WTC11 (cell line): ENCODE measurements around the gene ALK. TPM values are rescaled to one million over a fixed set of nuclear protein-coding genes. Genes with fewer than 3 reads are reported as not detected.

Experiments used
- ATAC-seq: fragments of 200-7000 bp; cut with Tn5 transposase; 2 replicates; pipeline ENCODE4 v1.10.0; 2021; ENCODE audit warnings: mild to moderate bottlenecking, moderate library complexity
- CTCF ChIA-PET: fragments of 300-600 bp; sonication (Branson Sonifier 250); formaldehyde crosslinking; loops from one replicate; lab custom pipeline; 2021; ENCODE audit warnings: antibody characterized with exemption; lab: Charles Lee
- POLR2A ChIA-PET: fragments of 350-600 bp; sonication (Branson Sonifier 250); formaldehyde crosslinking; loops from one replicate; lab custom pipeline; 2021; ENCODE audit warnings: antibody characterized with exemption; lab: Charles Lee
- DNase-seq: peaks from one replicate; pipeline ENCODE4 v3.0.0; 2021; ENCODE audit warnings: low spot score
- H3K27ac Mint-ChIP-seq: 2 replicates; pipeline ENCODE4 v1.8.0; 2021; ENCODE audit warnings: mixed read lengths
- H3K27me3 Mint-ChIP-seq: 2 replicates; pipeline ENCODE4 v1.8.0; 2021; ENCODE audit warnings: low read depth, mild to moderate bottlenecking, moderate library complexity, mixed read lengths
- H3K36me3 Mint-ChIP-seq: 2 replicates; pipeline ENCODE4 v1.8.0; 2021; ENCODE audit warnings: mixed read lengths
- H3K4me1 Mint-ChIP-seq: 2 replicates; pipeline ENCODE4 v1.8.0; 2022; ENCODE audit warnings: mixed read lengths
- H3K4me3 Mint-ChIP-seq: 2 replicates; pipeline ENCODE4 v1.8.0; 2021; ENCODE audit warnings: mild to moderate bottlenecking, moderate library complexity, mixed read lengths
- H3K9me3 Mint-ChIP-seq: 2 replicates; pipeline ENCODE4 v1.8.0; 2021; ENCODE audit warnings: mixed read lengths
- AR ChIP-seq: fragments of 250-450 bp; sonication (Bioruptor Pico); IDR thresholded peaks from 2 replicates; pipeline ENCODE4 v1.9.0; 2021; ENCODE audit warnings: mild to moderate bottlenecking
- ATF2 ChIP-seq: sonication (generic); formaldehyde crosslinking; IDR thresholded peaks from 2 replicates; pipeline ENCODE4 v1.8.1; 2022; ENCODE audit warnings: low read depth, missing genetic modification reagents, borderline replicate concordance
- ATF3 ChIP-seq: sonication (generic); formaldehyde crosslinking; conservative IDR thresholded peaks from 2 replicates; pipeline ENCODE4 v1.8.1; 2022; ENCODE audit warnings: mild to moderate bottlenecking, missing genetic modification reagents
- CBFB ChIP-seq: sonication (generic); formaldehyde crosslinking; IDR thresholded peaks from 2 replicates; pipeline ENCODE4 v1.8.1; 2022; ENCODE audit warnings: mild to moderate bottlenecking, low read depth, missing genetic modification reagents
- CTCF ChIP-seq: fragments of 200-600 bp; IDR thresholded peaks from 2 replicates; pipeline ENCODE4 v1.8.0; 2022; ENCODE audit warnings: antibody characterized with exemption
- EMX1 ChIP-seq: fragments of 250-450 bp; sonication (Bioruptor Pico); IDR thresholded peaks from 2 replicates; pipeline ENCODE4 v1.8.0; 2021; ENCODE audit warnings: mild to moderate bottlenecking
- ESRRA ChIP-seq: sonication (generic); formaldehyde crosslinking; IDR thresholded peaks from 2 replicates; pipeline ENCODE4 v1.8.1; 2022; ENCODE audit warnings: mild to moderate bottlenecking, missing genetic modification reagents, borderline replicate concordance
- FOXK1 ChIP-seq: sonication (generic); formaldehyde crosslinking; IDR thresholded peaks from 2 replicates; pipeline ENCODE4 v1.8.0; 2022; ENCODE audit warnings: mild to moderate bottlenecking, moderate library complexity, missing genetic modification reagents
- GABPB1 ChIP-seq: sonication (generic); formaldehyde crosslinking; IDR thresholded peaks from 2 replicates; pipeline ENCODE4 v1.8.1; 2023; ENCODE audit warnings: mild to moderate bottlenecking, missing genetic modification reagents
- GTF2I ChIP-seq: fragments of 250-450 bp; sonication (Bioruptor Pico); conservative IDR thresholded peaks from 2 replicates; pipeline ENCODE4 v1.4.0; 2021; ENCODE audit warnings: mild to moderate bottlenecking
- JUN ChIP-seq: sonication (generic); formaldehyde crosslinking; IDR thresholded peaks from 2 replicates; pipeline ENCODE4 v1.8.0; 2023; ENCODE audit warnings: mild to moderate bottlenecking, missing genetic modification reagents
- KAT7 ChIP-seq: sonication (generic); formaldehyde crosslinking; IDR thresholded peaks from 2 replicates; pipeline ENCODE4 v1.8.1; 2023; ENCODE audit warnings: missing genetic modification reagents, mild to moderate bottlenecking, borderline replicate concordance
- MYBL2 ChIP-seq: sonication (generic); formaldehyde crosslinking; IDR thresholded peaks from 2 replicates; pipeline ENCODE4 v1.8.1; 2023; ENCODE audit warnings: mild to moderate bottlenecking, moderate library complexity, missing genetic modification reagents
- NR2C2 ChIP-seq: sonication (generic); formaldehyde crosslinking; IDR thresholded peaks from 2 replicates; pipeline ENCODE4 v1.8.0; 2022; ENCODE audit warnings: mild to moderate bottlenecking, missing genetic modification reagents
- RORB ChIP-seq: fragments of 250-450 bp; sonication (Bioruptor Pico); IDR thresholded peaks from 2 replicates; pipeline ENCODE4 v1.9.0; 2021; ENCODE audit warnings: mild to moderate bottlenecking
- SMAD4 ChIP-seq: sonication (generic); formaldehyde crosslinking; IDR thresholded peaks from 2 replicates; pipeline ENCODE4 v1.8.0; 2022; ENCODE audit warnings: mild to moderate bottlenecking, missing genetic modification reagents
- SOX15 ChIP-seq: fragments of 250-450 bp; sonication (Bioruptor Pico); IDR thresholded peaks from 2 replicates; pipeline ENCODE4 v1.9.0; 2021; ENCODE audit warnings: mild to moderate bottlenecking
- ZNF121 ChIP-seq: sonication (generic); formaldehyde crosslinking; IDR thresholded peaks from 2 replicates; pipeline ENCODE4 v1.8.0; 2023; ENCODE audit warnings: missing genetic modification reagents
- ZNF219 ChIP-seq: sonication (generic); formaldehyde crosslinking; IDR thresholded peaks from 2 replicates; pipeline ENCODE4 v1.8.0; 2023; ENCODE audit warnings: missing genetic modification reagents, mild to moderate bottlenecking, borderline replicate concordance
- ZNF232 ChIP-seq: sonication (generic); formaldehyde crosslinking; IDR thresholded peaks from 2 replicates; pipeline ENCODE4 v1.8.0; 2022; ENCODE audit warnings: mild to moderate bottlenecking, missing genetic modification reagents
- ZNF416 ChIP-seq: fragments of 250-450 bp; sonication (Bioruptor Pico); IDR thresholded peaks from 2 replicates; pipeline ENCODE4 v1.9.0; 2021; ENCODE audit warnings: mild to moderate bottlenecking, inconsistent platforms
- total RNA-seq: library from RNA; stranded (reverse); gene quantifications from 3 replicates; pipeline ENCODE4 v1.2.3, GENCODE V29; 2021
- TF ChIP-seq, protein P1 (sequence below): sonication (generic); formaldehyde crosslinking; IDR thresholded peaks from 2 replicates; pipeline ENCODE4 v1.8.0; 2023; ENCODE audit warnings: missing genetic modification reagents, mild to moderate bottlenecking, borderline replicate concordance
- TF ChIP-seq, protein P2 (sequence below): sonication (generic); formaldehyde crosslinking; IDR thresholded peaks from 2 replicates; pipeline ENCODE4 v1.8.1; 2023; ENCODE audit warnings: mild to moderate bottlenecking, missing genetic modification reagents, moderate library complexity

Gene ALK
- total RNA-seq, 1 experiment from 2014 or later: not detected

DNA sequence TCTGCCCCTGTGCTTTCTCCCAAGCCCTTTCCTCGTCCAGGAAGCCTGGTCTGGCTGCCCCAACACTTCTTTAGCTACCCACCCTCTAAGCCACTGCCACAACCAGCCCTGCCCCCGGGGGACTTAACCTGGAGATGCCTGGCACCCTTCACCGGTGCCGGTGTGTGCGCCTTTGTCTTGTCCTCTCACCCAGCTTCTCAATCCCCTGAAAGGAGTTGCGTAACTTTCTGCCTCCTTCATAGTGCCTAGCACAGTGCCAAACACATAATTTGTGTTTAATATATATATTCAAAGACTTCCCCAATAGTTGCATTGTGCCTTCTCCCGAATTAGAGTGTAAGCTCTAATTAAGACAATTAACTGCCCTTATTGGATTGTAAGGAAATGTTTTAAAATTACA is 70.6 kb downstream of the ALK start (continued):
- TF ChIP-seq ESRRA (no peak), ZNF416 (CRISPR knock-in tag) (no peak), FOXK1 (CRISPR knock-in tag) (no peak), ATF2 (CRISPR knock-in tag) (no peak), ZNF121 (CRISPR knock-in tag) (no peak)
- TF ChIP-seq, protein P1, sequence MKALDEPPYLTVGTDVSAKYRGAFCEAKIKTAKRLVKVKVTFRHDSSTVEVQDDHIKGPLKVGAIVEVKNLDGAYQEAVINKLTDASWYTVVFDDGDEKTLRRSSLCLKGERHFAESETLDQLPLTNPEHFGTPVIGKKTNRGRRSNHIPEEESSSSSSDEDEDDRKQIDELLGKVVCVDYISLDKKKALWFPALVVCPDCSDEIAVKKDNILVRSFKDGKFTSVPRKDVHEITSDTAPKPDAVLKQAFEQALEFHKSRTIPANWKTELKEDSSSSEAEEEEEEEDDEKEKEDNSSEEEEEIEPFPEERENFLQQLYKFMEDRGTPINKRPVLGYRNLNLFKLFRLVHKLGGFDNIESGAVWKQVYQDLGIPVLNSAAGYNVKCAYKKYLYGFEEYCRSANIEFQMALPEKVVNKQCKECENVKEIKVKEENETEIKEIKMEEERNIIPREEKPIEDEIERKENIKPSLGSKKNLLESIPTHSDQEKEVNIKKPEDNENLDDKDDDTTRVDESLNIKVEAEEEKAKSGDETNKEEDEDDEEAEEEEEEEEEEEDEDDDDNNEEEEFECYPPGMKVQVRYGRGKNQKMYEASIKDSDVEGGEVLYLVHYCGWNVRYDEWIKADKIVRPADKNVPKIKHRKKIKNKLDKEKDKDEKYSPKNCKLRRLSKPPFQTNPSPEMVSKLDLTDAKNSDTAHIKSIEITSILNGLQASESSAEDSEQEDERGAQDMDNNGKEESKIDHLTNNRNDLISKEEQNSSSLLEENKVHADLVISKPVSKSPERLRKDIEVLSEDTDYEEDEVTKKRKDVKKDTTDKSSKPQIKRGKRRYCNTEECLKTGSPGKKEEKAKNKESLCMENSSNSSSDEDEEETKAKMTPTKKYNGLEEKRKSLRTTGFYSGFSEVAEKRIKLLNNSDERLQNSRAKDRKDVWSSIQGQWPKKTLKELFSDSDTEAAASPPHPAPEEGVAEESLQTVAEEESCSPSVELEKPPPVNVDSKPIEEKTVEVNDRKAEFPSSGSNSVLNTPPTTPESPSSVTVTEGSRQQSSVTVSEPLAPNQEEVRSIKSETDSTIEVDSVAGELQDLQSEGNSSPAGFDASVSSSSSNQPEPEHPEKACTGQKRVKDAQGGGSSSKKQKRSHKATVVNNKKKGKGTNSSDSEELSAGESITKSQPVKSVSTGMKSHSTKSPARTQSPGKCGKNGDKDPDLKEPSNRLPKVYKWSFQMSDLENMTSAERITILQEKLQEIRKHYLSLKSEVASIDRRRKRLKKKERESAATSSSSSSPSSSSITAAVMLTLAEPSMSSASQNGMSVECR (CRISPR knock-in tag): no peak

DNA sequence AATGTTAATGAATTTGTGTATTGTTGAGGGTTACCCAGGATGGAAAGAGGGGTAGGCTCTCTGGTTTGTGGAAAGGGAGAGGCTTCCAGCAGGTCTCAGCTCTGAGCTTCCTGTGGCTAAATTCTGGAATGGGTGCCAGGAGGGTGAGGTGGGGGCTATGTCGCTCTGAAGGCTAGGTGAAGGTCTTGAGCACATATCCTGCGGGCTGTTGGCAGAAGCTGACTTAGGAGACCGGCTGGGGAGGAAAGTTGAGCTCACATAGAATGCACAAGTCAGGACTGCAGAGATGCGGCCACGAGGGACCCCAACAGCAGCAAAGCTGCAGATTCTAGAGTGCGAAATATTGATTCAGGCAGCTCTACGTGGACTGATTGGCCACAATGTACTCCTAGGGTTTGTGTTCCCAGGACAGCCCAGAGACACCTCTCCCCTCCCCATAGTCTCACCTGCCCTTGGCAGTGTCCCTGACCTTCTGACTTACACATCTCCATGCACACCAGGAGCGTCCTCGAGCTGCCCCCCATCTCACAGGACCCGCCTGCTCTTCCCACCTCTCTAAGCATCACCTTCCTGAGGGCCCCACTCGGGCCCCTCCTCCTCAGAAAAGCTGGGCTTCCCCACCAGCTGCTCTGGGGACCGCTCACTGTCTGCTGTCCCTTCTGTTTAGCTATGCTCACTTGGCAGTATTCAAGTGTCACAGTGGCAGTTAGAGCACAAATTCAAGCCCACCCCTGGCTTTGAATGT is 72.6 kb downstream of the ALK start:
- ChIA-PET CTCF (no interaction called here), POLR2A (interaction anchor here (0.7 kb wide), 1 partner anchor 12 kb away, joined by 3 read pairs; no protein-coding TSS in a partner anchor)
- Mint-ChIP-seq H3K27me3 (no peaks in the 10 kb centered on the region; the same call in 1 of the 2 replicates), H3K36me3 (no peaks in the 10 kb centered on the region), H3K9me3 (0 out of 2 replicates have a peak, but pooled peaks cover 4% of the 10 kb centered on the region), H3K27ac (no peak overlapping the region), H3K4me3 (no peak overlapping the region), H3K4me1 (peaks cover 8% of the 10 kb centered on the region)
- ATAC-seq (no peak), DNase-seq (no peak)
- TF ChIP-seq RORB (CRISPR knock-in tag) (no peak), KAT7 (CRISPR knock-in tag) (no peak), JUN (CRISPR knock-in tag) (no peak), ZNF232 (no peak), CBFB (CRISPR knock-in tag) (no peak), GTF2I (CRISPR knock-in tag) (no peak)

DNA sequence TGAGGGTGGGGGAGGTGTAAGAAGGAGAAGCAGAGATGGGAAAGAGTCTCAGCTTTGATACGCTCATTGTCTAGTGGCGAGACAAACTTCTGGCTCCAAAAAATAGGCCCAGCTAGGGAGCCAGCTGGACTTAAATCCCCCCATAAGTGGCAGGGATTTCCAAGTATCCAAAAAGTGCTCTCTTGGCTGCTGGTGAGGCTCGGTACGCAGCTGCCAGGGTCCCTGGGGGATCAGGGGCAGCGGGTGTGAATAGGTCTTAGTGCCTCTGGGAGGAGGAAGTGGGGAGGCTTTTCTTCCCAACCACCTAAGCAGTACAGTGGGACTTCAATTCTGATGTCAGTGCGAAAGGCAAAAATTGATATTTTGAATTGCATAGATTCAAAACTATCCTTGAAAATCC is 73.5 kb downstream of the ALK start:
- no peak for ATAC-seq
- Mint-ChIP-seq H3K36me3 (no peaks in the 10 kb centered on the region), H3K9me3 (no peaks in the 10 kb centered on the region), H3K27ac (no peak overlapping the region), H3K4me1 (peaks cover 8% of the 10 kb centered on the region), H3K4me3 (no peak overlapping the region), H3K27me3 (no peaks in the 10 kb centered on the region; the same call in 1 of the 2 replicates)
- ChIA-PET POLR2A (no interaction called here), CTCF (no interaction called here)
- no peak for DNase-seq
- no peak for TF ChIP-seq CTCF
- no peak for TF ChIP-seq MYBL2 (CRISPR knock-in tag)
- TF ChIP-seq SMAD4 (CRISPR knock-in tag): no peak
- TF ChIP-seq ATF3 (CRISPR knock-in tag): no peak
- TF ChIP-seq NR2C2 (CRISPR knock-in tag): no peak
- no peak for TF ChIP-seq AR (CRISPR knock-in tag)
- no peak for TF ChIP-seq SOX15 (CRISPR knock-in tag)
- no peak for TF ChIP-seq EMX1 (CRISPR knock-in tag)
- TF ChIP-seq ZNF219 (CRISPR knock-in tag): no peak
- TF ChIP-seq ZNF121 (CRISPR knock-in tag): no peak
- TF ChIP-seq, protein P2, sequence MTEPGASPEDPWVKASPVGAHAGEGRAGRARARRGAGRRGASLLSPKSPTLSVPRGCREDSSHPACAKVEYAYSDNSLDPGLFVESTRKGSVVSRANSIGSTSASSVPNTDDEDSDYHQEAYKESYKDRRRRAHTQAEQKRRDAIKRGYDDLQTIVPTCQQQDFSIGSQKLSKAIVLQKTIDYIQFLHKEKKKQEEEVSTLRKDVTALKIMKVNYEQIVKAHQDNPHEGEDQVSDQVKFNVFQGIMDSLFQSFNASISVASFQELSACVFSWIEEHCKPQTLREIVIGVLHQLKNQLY (CRISPR knock-in tag): no peak
- no peak for TF ChIP-seq GABPB1
